GM23338 (cell line): ENCODE measurements around the gene LOXL4. TPM values are rescaled to one million over a fixed set of nuclear protein-coding genes. Genes with fewer than 3 reads are reported as not detected.

Experiments used
- ATAC-seq: fragments of 200-7000 bp; cut with Tn5 transposase; 3 replicates; pipeline ENCODE4 v1.9.1; 2020
- DNase-seq: peaks from one replicate; pipeline ENCODE4 v3.0.0-alpha.2; 2015; ENCODE audit warnings: low spot score
- H2AFZ ChIP-seq: fragments of 200-600 bp; sonication (generic); 2 replicates; pipeline ENCODE4 v1.8.0; 2016; ENCODE audit warnings: antibody characterized with exemption, mild to moderate bottlenecking, moderate library complexity
- H3F3A ChIP-seq: fragments of 200-600 bp; sonication (generic); replicated peaks from 2 replicates; pipeline ENCODE4 v1.8.0; 2017; ENCODE audit warnings: antibody characterized with exemption, mixed run types, low read depth
- H3K27ac ChIP-seq: fragments of 200-600 bp; sonication (generic); 2 replicates; pipeline ENCODE4 v1.6.1; 2016; ENCODE audit warnings: low read depth
- H3K27me3 ChIP-seq: fragments of 200-600 bp; sonication (generic); 2 replicates; pipeline ENCODE4 v1.8.0; 2016; ENCODE audit warnings: mild to moderate bottlenecking, mixed run types, moderate library complexity; ENCODE audit not compliant: insufficient read depth
- H3K36me3 ChIP-seq: fragments of 200-600 bp; sonication (generic); 2 replicates; pipeline ENCODE4 v1.8.0; 2016; ENCODE audit warnings: mild to moderate bottlenecking; ENCODE audit not compliant: insufficient read depth
- H3K4me1 ChIP-seq: fragments of 200-600 bp; sonication (generic); 2 replicates; pipeline ENCODE4 v1.8.0; 2016; ENCODE audit warnings: mild to moderate bottlenecking, moderate library complexity; ENCODE audit not compliant: insufficient read depth
- H3K4me2 ChIP-seq: fragments of 200-600 bp; sonication (generic); 2 replicates; pipeline ENCODE4 v1.7.1; 2017; ENCODE audit warnings: mixed run types
- H3K4me3 ChIP-seq: fragments of 200-600 bp; sonication (generic); 2 replicates; pipeline ENCODE4 v1.6.1; 2016; ENCODE audit warnings: mixed run types
- H3K79me2 ChIP-seq: fragments of 200-600 bp; sonication (generic); replicated peaks from 2 replicates; pipeline ENCODE4 v1.8.0; 2017; ENCODE audit warnings: mild to moderate bottlenecking; ENCODE audit not compliant: insufficient read depth
- H3K9me2 ChIP-seq: fragments of 200-600 bp; sonication (generic); 2 replicates; pipeline ENCODE4 v1.8.0; 2017; ENCODE audit not compliant: insufficient read depth
- H4K20me1 ChIP-seq: fragments of 200-600 bp; sonication (generic); replicated peaks from 2 replicates; pipeline ENCODE4 v1.8.0; 2017; ENCODE audit warnings: mild to moderate bottlenecking; ENCODE audit not compliant: insufficient read depth
- H3K27ac Mint-ChIP-seq: 2 replicates; pipeline ENCODE4 v1.8.0; 2020; ENCODE audit warnings: inconsistent platforms, mild to moderate bottlenecking, moderate library complexity, mixed read lengths
- H3K27me3 Mint-ChIP-seq: 3 replicates; pipeline ENCODE4 v1.8.0; 2022; ENCODE audit warnings: low read depth, mild to moderate bottlenecking, moderate library complexity, mixed read lengths, inconsistent platforms; ENCODE audit not compliant: insufficient read depth, poor library complexity
- H3K36me3 Mint-ChIP-seq: 3 replicates; pipeline ENCODE4 v1.8.0; 2021; ENCODE audit warnings: low read depth, mild to moderate bottlenecking, inconsistent platforms, moderate library complexity, mixed read lengths
- H3K4me1 Mint-ChIP-seq: 3 replicates; pipeline ENCODE4 v1.8.0; 2020; ENCODE audit warnings: mild to moderate bottlenecking, inconsistent platforms, mixed read lengths
- H3K4me3 Mint-ChIP-seq: 3 replicates; pipeline ENCODE4 v1.8.0; 2021; ENCODE audit warnings: moderate library complexity, mild to moderate bottlenecking, inconsistent platforms, mixed read lengths
- H3K9me3 Mint-ChIP-seq: 3 replicates; pipeline ENCODE4 v1.8.0; 2020; ENCODE audit warnings: moderate library complexity, mild to moderate bottlenecking, inconsistent platforms, mixed read lengths
- CREB1 ChIP-seq: fragments of 250-450 bp; sonication (Bioruptor Pico); IDR thresholded peaks from 2 replicates; pipeline ENCODE4 v1.5.0; 2020; ENCODE audit warnings: low read depth, mild to moderate bottlenecking, moderate library complexity
- ETS1 ChIP-seq: IDR thresholded peaks from 2 replicates; pipeline ENCODE4 v1.6.1; 2016; ENCODE audit warnings: antibody characterized with exemption
- EZH2 ChIP-seq: fragments of 200-600 bp; sonication (generic); IDR thresholded peaks from one replicate; pipeline ENCODE4 v1.8.0; 2017; ENCODE audit warnings: antibody characterized with exemption, mild to moderate bottlenecking, low read depth; ENCODE audit not compliant: unreplicated experiment
- EZH2phosphoT487 ChIP-seq: fragments of 200-600 bp; sonication (generic); IDR thresholded peaks from one replicate; pipeline ENCODE4 v1.8.1; 2018; ENCODE audit warnings: antibody characterized with exemption; ENCODE audit not compliant: unreplicated experiment
- JUNB ChIP-seq: IDR thresholded peaks from one replicate; pipeline ENCODE4 v1.6.1; 2016; ENCODE audit warnings: antibody characterized with exemption; ENCODE audit not compliant: unreplicated experiment
- NANOG ChIP-seq: IDR thresholded peaks from 2 replicates; pipeline ENCODE4 v1.6.1; 2016; ENCODE audit warnings: antibody characterized with exemption, borderline replicate concordance
- POLR2AphosphoS5 ChIP-seq: IDR thresholded peaks from 2 replicates; pipeline ENCODE4 v1.6.1; 2016; ENCODE audit warnings: antibody characterized with exemption, low read depth
- REST ChIP-seq: IDR thresholded peaks from one replicate; pipeline ENCODE4 v1.6.1; 2018; ENCODE audit warnings: antibody characterized with exemption; ENCODE audit not compliant: unreplicated experiment
- STAT1 ChIP-seq: IDR thresholded peaks from one replicate; pipeline ENCODE4 v1.6.1; 2016; ENCODE audit warnings: antibody characterized with exemption; ENCODE audit not compliant: unreplicated experiment
- ZNF114 ChIP-seq: fragments of 250-450 bp; sonication (Bioruptor Pico); IDR thresholded peaks from 2 replicates; pipeline ENCODE4 v1.5.0; 2020; ENCODE audit warnings: mild to moderate bottlenecking, moderate library complexity
- ZNF331 ChIP-seq: fragments of 250-450 bp; sonication (Bioruptor Pico); IDR thresholded peaks from 2 replicates; pipeline ENCODE4 v1.5.0; 2020; ENCODE audit warnings: low read depth, mild to moderate bottlenecking, moderate library complexity
- ZNF462 ChIP-seq: fragments of 250-450 bp; sonication (Bioruptor Pico); IDR thresholded peaks from 2 replicates; pipeline ENCODE4 v1.5.0; 2020; ENCODE audit warnings: mild to moderate bottlenecking, moderate library complexity
- polyA plus RNA-seq: library from polyadenylated mRNA; unstranded; fragments of >200 nt; fragmentation: Nextera tagmentation; extraction: Ambion mirVana; gene quantifications from 2 replicates; pipeline ENCODE4 v1.2.1, GENCODE V29; 2016
- total RNA-seq: library from RNA; depleted of rRNA; stranded (reverse); fragments of >200 nt; shearing (Covaris generic); gene quantifications from 2 replicates; pipeline ENCODE4 v1.2.3, GENCODE V29; 2014

The LOXL4 gene
- total and polyA plus RNA-seq, 2 experiments from 2014 or later, result 0.21 to 0.38 TPM

- H3K27me3 Mint-ChIP-seq, result peaks cover 2% of the 10 kb centered on the region
- DNase-seq (no peak), ATAC-seq (no peak)
- Histone ChIP-seq H2AFZ (no peak overlapping the region), H3K27ac (no peak overlapping the region), H3K36me3 (no peaks in the 10 kb centered on the region), H3K4me3 (no peak overlapping the region), H3K9me2 (no peaks in the 10 kb centered on the region), H3K4me1 (no peaks in the 10 kb centered on the region), H3F3A (no peaks in the 10 kb centered on the region), H3K27me3 (no peaks in the 10 kb centered on the region), H3K79me2 (no peaks in the 10 kb centered on the region), H4K20me1 (no peaks in the 10 kb centered on the region; the same call in 1 of the 2 replicates), H3K4me2 (no peak overlapping the region)
- H3K4me1 Mint-ChIP-seq, result peaks cover 2% of the 10 kb centered on the region; the same call in 1 of the 3 replicates
- TF ChIP-seq POLR2AphosphoS5, result no peak
- TF ChIP-seq STAT1, result no peak
- TF ChIP-seq NANOG, result no peak
- no peak overlapping the region for H3K27ac Mint-ChIP-seq
- no peaks in the 10 kb centered on the region; the same call in 2 of the 3 replicates for H3K36me3 Mint-ChIP-seq
- H3K9me3 Mint-ChIP-seq, result no peaks in the 10 kb centered on the region
- no peak overlapping the region for H3K4me3 Mint-ChIP-seq
Measured at GRCh38 chr10:98257961-98258360, 10.0 kb downstream of the LOXL4 start.

- Mint-ChIP-seq H3K9me3 (no peaks in the 10 kb centered on the region), H3K36me3 (no peaks in the 10 kb centered on the region; the same call in 2 of the 3 replicates), H3K4me3 (no peak overlapping the region), H3K4me1 (peaks cover 3% of the 10 kb centered on the region), H3K27me3 (peaks cover 2% of the 10 kb centered on the region), H3K27ac (no peak overlapping the region)
- Histone ChIP-seq H3K9me2 (no peaks in the 10 kb centered on the region), H3K27ac (no peak overlapping the region), H2AFZ (no peak overlapping the region), H3F3A (no peaks in the 10 kb centered on the region), H3K4me3 (no peak overlapping the region), H3K27me3 (no peaks in the 10 kb centered on the region), H3K4me1 (no peaks in the 10 kb centered on the region), H3K36me3 (no peaks in the 10 kb centered on the region), H3K79me2 (no peaks in the 10 kb centered on the region), H3K4me2 (no peak overlapping the region), H4K20me1 (no peaks in the 10 kb centered on the region; the same call in 1 of the 2 replicates)
- DNase-seq (no peak), ATAC-seq (no peak)
- TF ChIP-seq EZH2phosphoT487 (no peak), POLR2AphosphoS5 (no peak), ETS1 (no peak), EZH2 (no peak), STAT1 (no peak), JUNB (no peak), ZNF114 (CRISPR knock-in tag) (no peak), ZNF462 (CRISPR knock-in tag) (no peak), ZNF331 (no peak), REST (no peak), CREB1 (CRISPR knock-in tag) (no peak)
Measured at GRCh38 chr10:98257198-98257597, 10.8 kb downstream of the LOXL4 start.
